Prostate gland (tissue), 2 donors: ENCODE results near the gene CLASP1. TPM values are rescaled to one million over a fixed set of nuclear protein-coding genes. Genes with fewer than 3 reads are reported as not detected.

Experiments used
- DNase-seq: peaks from one replicate; pipeline ENCODE4 v3.0.0-alpha.2; 2019; ENCODE audit warnings: low spot score
- H3K27ac ChIP-seq, 2 donors: fragments of 200-600 bp; sonication (generic); 2 replicates each; pipeline ENCODE4 v1.5.1; 2017 to 2019
- H3K27me3 ChIP-seq: fragments of 200-600 bp; sonication (generic); replicated peaks from 2 replicates; pipeline ENCODE4 v1.5.1; 2019; ENCODE audit not compliant: insufficient read depth
- H3K36me3 ChIP-seq, 2 donors: fragments of 200-600 bp; sonication (generic); 1 replicate in 1 of 2; 2 replicates in 1 of 2; pipeline versions ENCODE4 v1.5.1 to v1.8.1; 2017 to 2019
- H3K4me1 ChIP-seq: fragments of 200-600 bp; sonication (generic); replicated peaks from 2 replicates; pipeline ENCODE4 v1.5.1; 2019
- H3K4me3 ChIP-seq, 2 donors: fragments of 200-600 bp; sonication (generic); 2 replicates each; pipeline ENCODE4 v1.5.1; 2017 to 2019
- H3K9me3 ChIP-seq: fragments of 200-600 bp; sonication (generic); 2 replicates; pipeline ENCODE4 v1.5.1; 2017
- CTCF ChIP-seq, 4 experiments: fragments of 200-600 bp in 2 of 4; fragments of 450-650 bp in 2 of 4; sonication (generic) in 2 of 4; IDR thresholded peaks; 1 replicate in 3 of 4; 2 replicates in 1 of 4; pipeline ENCODE4 v1.5.1; 2016 to 2019; ENCODE audit warnings: antibody characterized with exemption in 4 of 4, mild to moderate bottlenecking in 2 of 4, moderate library complexity in 2 of 4
- POLR2A ChIP-seq: fragments of 450-650 bp; IDR thresholded peaks from one replicate; pipeline ENCODE4 v1.6.1; 2016; ENCODE audit warnings: antibody characterized with exemption, mild to moderate bottlenecking
- POLR2AphosphoS5 ChIP-seq: sonication (generic); formaldehyde crosslinking; IDR thresholded peaks from one replicate; pipeline ENCODE4 v1.6.1; 2017; ENCODE audit warnings: antibody characterized with exemption
- WGBS: methylation state at CpG from one replicate; pipeline ENCODE4 v1.1.5; 2018; 5-methylcytosine and 5-hydroxymethylcytosine counted together
- intact Hi-C: fragments of 100-400 bp; cut with DNase I; formaldehyde crosslinking; loops from one replicate; pipeline ENCODE4 v1.14.2; 2022
- total RNA-seq, 2 donors: library from RNA; depleted of rRNA; stranded (reverse); fragments of >200 nt; gene quantifications; one replicate each; pipeline ENCODE4 v1.1.0, GENCODE V29; 2016

The CLASP1 gene
- total RNA-seq, 2 donors from 2014 or later: 44.4 to 90.2 TPM

GRCh38 chr2:121349721-121350401 is 299.4 kb downstream of the CLASP1 start:
- H3K27ac ChIP-seq: no peak overlapping the region
- no peak overlapping the region for H3K4me3 ChIP-seq
- TF ChIP-seq CTCF (IDR thresholded peaks at IDR 0.05) (no peak), POLR2AphosphoS5 (no peak), POLR2A (no peak)
- 97% methylated on average over 4 of the region's 4 CpGs for WGBS
- DNase-seq: no peak
- no peaks in the 10 kb centered on the region for H3K27me3 ChIP-seq
- H3K36me3 ChIP-seq: peaks cover 0 to 11% of the 10 kb centered on the region in 2 donors
- H3K9me3 ChIP-seq: no peaks in the 10 kb centered on the region
- intact Hi-C loops: no loop called here
- no peaks in the 10 kb centered on the region for H3K4me1 ChIP-seq

GRCh38 chr2:121348128-121348740 is 301.0 kb downstream of the CLASP1 start:
- intact Hi-C loops: no loop called here
- no peaks in the 10 kb centered on the region for H3K9me3 ChIP-seq
- TF ChIP-seq POLR2A: no peak
- TF ChIP-seq POLR2AphosphoS5: no peak
- no peak for TF ChIP-seq CTCF (IDR thresholded peaks at IDR 0.05)
- DNase-seq: no peak
- peaks cover 0 to 11% of the 10 kb centered on the region in 2 donors for H3K36me3 ChIP-seq
- H3K4me1 ChIP-seq: no peaks in the 10 kb centered on the region
- WGBS: 77% methylated on average over 15 of the region's 15 CpGs
- no peaks in the 10 kb centered on the region for H3K27me3 ChIP-seq
- peak overlapping the region; percentile 43 to 73 for H3K27ac ChIP-seq
- no peak overlapping the region for H3K4me3 ChIP-seq

- H3K4me1 ChIP-seq: no peaks in the 10 kb centered on the region
- peak; percentile 73 for TF ChIP-seq POLR2AphosphoS5
- no peak for TF ChIP-seq CTCF (IDR thresholded peaks at IDR 0.05)
- TF ChIP-seq POLR2A: peak; percentile 11
- peak overlapping the region; percentile 43 to 73 for H3K27ac ChIP-seq
- intact Hi-C loops: no loop called here
- no peaks in the 10 kb centered on the region for H3K9me3 ChIP-seq
- H3K36me3 ChIP-seq: peaks cover 0 to 4% of the 10 kb centered on the region in 2 donors
- WGBS: 55% methylated on average over 8 of the region's 8 CpGs
- DNase-seq: peak; percentile 60
- no peaks in the 10 kb centered on the region for H3K27me3 ChIP-seq
- no peak overlapping the region for H3K4me3 ChIP-seq
Measured at GRCh38 chr2:121346859-121347258, 302.4 kb downstream of the CLASP1 start.

GRCh38 chr2:121346407-121346806 is 302.9 kb downstream of the CLASP1 start:
- intact Hi-C loops: no loop called here
- H3K27ac ChIP-seq: peak overlapping the region; percentile 43 to 73
- WGBS: 67% methylated on average over 6 of the region's 6 CpGs

More at GRCh38 chr2:121346407-121346806, 302.9 kb downstream of the CLASP1 start:
- H3K4me1 ChIP-seq: no peaks in the 10 kb centered on the region
- no peak overlapping the region for H3K4me3 ChIP-seq
- H3K9me3 ChIP-seq: no peaks in the 10 kb centered on the region
- TF ChIP-seq POLR2A (no peak), POLR2AphosphoS5 (no peak), CTCF (IDR thresholded peaks at IDR 0.05) (no peak)
- H3K36me3 ChIP-seq: peaks cover 0 to 4% of the 10 kb centered on the region in 2 donors
- no peaks in the 10 kb centered on the region for H3K27me3 ChIP-seq
- DNase-seq: no peak
